Forelimb muscle (tissue), 1 donor: ENCODE results near the gene RBBP5. TPM values are rescaled to one million over a fixed set of nuclear protein-coding genes. Genes with fewer than 3 reads are reported as not detected.

Experiments
- DNase-seq: peaks from one replicate; pipeline ENCODE4 v3.0.0-alpha.2; 2013; ENCODE audit warnings: low read depth
- polyA plus RNA-seq: library from polyadenylated mRNA; unstranded; fragments of 120-200 nt; gene quantifications from one replicate; pipeline ENCODE4 v1.2.1, GENCODE V29; 2013; ENCODE audit not compliant: insufficient read length

Gene RBBP5
- polyA plus RNA-seq, 1 donor: 9.9 TPM

DNA sequence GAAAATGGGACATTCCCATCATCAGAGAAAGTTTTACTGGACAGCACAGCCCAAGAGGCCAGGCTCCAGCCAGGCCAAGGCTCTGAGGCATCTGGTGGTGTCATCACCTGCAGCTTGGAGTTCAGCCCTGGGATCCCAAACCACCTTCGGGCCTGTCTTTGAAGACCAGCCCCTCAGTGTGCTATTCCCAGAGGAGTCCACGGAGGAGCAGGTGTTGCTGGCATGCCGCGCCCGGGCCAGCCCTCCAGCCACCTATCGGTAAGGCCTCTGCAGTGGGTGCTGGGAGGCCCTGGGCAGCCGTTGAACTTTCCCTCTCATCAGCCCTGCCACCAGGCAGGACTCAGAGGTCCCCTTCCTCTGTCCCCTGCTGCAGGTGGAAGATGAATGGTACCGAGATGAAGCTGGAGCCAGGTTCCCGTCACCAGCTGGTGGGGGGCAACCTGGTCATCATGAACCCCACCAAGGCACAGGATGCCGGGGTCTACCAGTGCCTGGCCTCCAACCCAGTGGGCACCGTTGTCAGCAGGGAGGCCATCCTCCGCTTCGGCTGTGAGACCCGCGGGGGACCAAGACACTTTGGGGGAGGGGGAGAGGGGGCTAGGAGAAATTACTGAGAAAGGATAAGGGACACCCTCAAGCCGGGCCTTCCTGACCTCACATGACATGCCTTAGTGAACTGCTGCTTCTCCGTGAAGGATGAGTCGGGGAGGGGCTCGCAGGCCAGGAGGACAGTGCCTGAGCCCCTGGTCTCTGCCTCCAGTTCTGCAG, 63.8 kb downstream of the RBBP5 start:
- DNase-seq: no peak

DNA sequence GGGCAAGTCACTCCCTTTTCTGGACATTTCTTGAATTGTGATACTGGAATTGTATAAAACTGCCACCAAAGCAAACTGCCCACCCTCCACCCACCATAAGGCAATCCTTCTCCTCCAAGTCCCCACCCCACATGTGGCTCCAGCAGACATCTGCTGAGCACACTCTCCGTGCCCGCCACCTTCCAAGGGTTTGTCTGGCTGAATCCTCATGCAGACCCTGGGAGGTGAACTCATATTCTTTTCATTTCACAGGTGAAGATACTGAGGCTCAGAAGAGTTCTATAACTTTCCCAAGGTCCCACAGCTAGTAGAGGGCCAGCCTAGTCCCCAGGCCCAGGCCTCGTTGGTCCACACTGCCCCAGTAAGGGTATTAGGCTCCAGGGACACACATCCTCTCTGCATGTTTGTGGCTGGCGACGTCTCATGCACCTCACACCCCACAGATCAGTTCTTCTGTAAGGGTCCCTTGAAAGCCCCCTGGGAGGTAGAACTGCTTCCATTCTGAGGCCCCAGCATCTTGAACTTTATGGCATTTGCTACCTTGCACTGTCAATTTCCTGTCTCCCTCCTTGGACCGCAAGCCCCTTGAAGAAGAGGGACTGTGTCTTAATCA, 64.7 kb downstream of the RBBP5 start:
- DNase-seq: no peak

- no peak for DNase-seq
Observed at GRCh38 chr1:205056188-205056611, 65.6 kb downstream of the RBBP5 start.

DNA sequence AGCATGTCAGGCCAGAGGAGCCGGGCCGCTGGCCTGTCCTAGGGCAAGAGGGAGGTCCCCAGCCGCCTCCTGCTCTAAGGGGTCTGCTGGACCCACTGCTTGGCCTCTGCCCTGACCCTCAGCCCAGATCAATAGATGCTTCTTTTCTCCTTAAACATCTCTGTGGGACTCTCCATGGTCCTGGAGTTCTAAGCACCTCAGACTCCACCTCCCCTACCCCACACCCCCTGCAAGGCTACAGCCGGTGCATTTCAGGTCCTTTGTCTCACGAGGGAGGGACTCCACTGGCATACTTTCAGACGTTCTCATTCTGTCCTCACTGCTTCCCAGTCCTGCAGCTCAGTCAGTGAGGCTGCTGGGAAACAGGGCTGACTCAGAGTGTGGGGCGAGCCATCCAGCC, 67.8 kb downstream of the RBBP5 start:
- DNase-seq: no peak

DNA sequence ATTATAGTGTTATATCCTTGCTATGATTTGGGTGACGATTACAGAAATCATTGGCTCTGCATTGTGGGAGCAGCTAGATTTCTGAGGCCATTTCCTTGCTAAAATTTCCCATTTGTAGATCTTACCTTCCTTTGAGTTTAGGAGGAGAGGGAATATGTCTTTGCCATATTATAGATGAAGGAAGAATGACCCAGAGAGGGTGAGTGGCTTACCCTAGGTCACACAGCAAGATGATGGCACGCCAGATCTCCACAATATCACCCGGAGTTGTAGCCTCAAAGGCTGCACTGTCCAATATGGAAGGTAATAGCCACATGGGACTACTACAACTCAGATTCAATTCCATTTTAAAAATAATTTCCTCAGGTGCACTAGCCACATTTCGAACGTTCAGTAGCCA, 68.5 kb downstream of the RBBP5 start:
- DNase-seq: no peak

DNA sequence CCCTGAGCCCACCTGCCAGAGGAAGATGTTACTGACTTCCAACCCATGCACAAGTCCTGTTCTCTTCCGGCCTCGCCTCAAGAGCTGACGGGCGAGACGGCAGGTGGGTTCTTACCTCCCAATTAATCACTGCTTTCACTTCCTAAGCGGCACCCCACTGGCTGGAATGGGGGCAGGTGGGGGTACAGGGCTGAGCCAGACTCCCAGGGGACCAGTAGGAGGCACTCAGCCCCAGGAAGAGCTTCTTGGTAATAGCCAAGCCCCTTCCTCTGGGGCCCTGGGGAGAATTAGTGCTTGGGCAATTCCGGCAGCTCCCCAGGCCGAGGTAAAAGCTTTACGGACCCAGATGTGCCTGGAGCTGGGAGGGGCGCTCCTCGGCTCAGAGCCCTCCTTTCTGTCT, 69.1 kb downstream of the RBBP5 start:
- DNase-seq: no peak

DNA sequence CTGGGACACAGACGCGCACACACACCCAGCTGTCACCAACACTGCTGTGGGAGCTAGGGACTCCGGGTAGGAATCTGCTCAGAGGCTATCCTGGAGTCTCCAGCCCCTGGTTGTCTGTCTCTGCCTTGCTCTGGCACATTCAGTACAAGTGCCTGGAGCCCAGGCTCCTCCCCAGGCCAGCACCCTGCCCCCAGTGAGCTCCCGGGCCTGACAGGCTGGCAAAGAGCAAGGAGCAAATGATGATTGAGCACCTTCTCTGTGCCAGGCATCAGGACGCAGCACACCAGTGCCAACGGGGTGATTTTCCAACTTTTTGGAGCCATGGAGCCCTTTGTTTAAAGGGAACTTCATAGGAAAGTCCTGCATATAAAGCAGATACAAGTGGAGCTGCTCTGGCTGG, 72.3 kb downstream of the RBBP5 start:
- no peak for DNase-seq

GRCh38 chr1:205048382-205048781, 73.4 kb downstream of the RBBP5 start:
- DNase-seq: no peak

GRCh38 chr1:205047764-205048231, 74.0 kb downstream of the RBBP5 start:
- no peak for DNase-seq

- no peak for DNase-seq
Observed at GRCh38 chr1:205046870-205047269, 74.9 kb downstream of the RBBP5 start.

DNA sequence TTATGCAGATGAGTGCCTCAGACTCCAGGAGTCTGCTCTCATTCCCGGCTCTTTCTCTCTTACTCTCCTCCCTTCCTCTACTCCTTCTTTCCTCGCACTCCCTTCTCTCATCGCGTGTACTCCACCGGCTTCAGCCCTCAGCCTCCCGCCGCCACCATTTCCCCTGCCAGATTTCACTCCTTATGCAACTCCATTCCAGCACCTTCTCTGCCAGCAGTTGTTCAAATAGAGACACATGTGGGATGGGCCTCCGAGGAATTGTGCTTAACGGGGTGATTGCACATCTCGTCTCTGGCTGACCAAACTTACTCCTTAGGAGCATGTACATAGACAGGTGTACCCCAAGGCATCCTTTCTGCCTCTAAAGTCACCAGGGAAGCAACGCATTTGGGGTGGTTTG, 76.6 kb downstream of the RBBP5 start:
- DNase-seq: no peak

- DNase-seq: no peak
Observed at GRCh38 chr1:205044741-205045140, 77.0 kb downstream of the RBBP5 start.

GRCh38 chr1:205043866-205044265, 77.9 kb downstream of the RBBP5 start:
- DNase-seq: no peak

- no peak for DNase-seq
Observed at GRCh38 chr1:205042911-205043806, 78.6 kb downstream of the RBBP5 start, which contains the start of gene CNTN2. Gene CNTN2 (plus strand): TSS chr1:205043212. CDS start chr1:205053186, 9,974 bp downstream.

GRCh38 chr1:205041998-205042910, 79.5 kb downstream of the RBBP5 start:
- DNase-seq: no peak

DNA sequence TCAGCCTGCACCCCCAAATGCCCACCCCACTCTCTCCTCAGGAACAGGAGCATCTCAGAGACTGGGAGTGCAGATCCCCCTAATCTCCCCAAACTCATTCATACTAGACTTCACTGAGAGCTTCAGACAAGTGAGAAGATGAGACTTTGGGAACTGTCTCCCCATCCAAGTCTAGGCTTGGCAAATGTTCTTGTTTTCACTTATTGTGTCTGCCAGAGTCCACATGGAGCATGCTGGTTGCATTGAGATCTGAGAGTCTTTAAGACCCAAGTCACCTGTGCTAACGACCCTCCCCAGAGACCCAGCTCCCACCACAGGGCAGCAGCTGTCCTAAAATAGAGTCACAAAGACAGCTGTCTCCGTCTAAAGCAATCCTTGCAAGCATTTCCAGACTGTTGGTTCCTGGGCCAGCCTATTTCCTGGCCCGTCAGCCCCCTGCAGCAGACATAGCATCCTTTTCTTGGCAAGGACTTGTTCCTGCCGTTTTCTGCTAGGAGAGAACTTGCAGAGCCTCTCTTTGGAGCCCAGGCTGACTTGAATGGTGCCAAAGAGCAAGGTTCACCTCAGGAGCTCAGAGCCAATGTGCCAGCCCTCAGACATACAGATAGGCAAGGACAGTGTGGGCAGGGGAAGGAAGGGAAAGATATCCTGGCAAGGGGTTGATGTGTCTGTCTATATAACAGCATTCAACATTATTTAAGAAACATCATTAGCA, 80.6 kb downstream of the RBBP5 start:
- no peak for DNase-seq

DNA sequence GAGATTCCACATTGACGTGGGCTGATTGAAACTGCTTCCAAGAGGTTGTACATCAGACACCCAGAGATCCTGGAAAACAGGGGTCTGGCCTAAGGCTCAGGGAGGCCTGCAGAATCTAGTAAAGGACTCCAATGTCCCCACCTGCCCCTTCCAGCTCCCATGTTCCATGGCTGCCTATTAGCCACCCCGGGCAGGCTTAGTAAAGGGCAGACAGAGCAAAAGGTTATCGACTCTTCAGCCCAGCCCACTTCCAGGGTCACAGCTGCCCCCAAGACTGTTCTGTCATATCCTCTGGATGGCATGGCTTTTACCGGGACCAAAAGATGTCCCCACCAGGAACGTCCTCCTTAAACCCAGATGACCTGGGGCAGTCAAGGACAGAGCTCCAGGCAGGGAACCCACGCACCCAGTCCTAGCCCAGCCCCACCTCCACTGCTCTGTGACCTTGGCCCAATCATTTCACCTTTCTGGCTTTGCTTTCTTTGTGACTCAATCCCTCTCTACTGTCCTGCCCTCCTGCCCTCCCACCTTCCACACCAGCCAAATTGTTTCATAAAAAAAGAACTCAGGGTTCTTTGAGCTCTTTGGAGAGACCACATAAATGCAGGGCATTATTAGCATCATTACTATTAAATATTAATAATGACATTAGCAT, 83.5 kb downstream of the RBBP5 start:
- no peak for DNase-seq

DNA sequence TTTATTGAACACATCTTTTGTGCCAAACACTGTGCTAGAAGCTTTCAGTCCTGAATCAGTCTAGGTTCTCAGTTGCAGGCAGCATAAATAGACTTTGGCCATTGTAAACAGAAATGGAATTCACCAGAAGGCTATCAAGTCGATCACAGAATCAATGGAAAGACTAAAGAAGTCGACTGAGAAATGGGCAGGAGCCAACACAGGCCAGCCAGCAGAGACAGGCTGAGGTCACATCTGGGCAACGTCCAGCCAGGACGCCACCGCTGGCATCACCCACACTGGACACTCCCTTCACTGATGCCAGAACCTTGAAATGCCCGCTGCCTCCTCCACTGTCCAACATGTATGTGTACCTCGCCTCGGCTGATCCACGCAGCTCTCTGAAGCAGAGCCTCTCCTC, 84.2 kb downstream of the RBBP5 start:
- no peak for DNase-seq
